ENCODE data around the gene AGR2.

DNA sequence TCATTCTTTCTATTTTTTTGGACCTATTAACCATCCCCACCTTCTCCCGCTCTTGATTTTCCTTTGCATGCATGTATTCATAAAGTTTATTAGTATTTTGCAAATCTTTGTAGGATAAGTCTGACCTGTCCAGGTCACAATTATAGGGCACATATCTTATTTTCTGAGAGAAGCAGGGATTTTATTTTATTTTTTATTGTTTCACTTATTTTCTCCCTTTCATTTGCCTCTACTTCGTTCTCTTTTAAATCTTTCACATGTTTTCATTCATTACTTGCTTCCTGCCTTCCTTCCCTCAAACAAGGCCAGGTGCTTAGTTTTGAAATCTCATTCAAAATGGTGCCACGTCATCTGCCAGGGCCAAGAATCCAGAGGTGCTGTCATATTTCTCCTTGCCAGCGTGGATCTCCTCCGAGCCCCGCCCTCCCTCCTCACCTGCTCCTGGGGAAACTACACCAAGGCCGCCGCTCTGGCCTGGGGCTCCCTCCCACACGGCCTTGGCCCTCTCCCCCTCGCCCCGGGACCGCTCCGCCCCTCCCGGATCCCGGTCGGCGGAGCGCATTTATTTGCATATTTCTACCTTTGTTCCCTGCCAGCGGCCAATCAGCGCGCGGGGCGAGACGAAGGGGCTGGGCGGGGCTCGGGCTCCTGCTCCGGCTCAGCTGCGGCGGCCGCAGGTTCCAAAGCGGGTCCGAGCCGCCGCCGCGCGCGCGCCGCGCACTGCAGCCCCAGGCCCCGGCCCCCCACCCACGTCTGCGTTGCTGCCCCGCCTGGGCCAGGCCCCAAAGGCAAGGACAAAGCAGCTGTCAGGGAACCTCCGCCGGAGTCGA, 51.5 kb downstream of the AGR2 start, which contains the start of gene TSPAN13:
- TF ChIP-seq, protein P1, sequence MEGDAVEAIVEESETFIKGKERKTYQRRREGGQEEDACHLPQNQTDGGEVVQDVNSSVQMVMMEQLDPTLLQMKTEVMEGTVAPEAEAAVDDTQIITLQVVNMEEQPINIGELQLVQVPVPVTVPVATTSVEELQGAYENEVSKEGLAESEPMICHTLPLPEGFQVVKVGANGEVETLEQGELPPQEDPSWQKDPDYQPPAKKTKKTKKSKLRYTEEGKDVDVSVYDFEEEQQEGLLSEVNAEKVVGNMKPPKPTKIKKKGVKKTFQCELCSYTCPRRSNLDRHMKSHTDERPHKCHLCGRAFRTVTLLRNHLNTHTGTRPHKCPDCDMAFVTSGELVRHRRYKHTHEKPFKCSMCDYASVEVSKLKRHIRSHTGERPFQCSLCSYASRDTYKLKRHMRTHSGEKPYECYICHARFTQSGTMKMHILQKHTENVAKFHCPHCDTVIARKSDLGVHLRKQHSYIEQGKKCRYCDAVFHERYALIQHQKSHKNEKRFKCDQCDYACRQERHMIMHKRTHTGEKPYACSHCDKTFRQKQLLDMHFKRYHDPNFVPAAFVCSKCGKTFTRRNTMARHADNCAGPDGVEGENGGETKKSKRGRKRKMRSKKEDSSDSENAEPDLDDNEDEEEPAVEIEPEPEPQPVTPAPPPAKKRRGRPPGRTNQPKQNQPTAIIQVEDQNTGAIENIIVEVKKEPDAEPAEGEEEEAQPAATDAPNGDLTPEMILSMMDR (conservative IDR thresholded peaks at IDR 0.05 in 1 of 2, IDR thresholded peaks at IDR 0.05 in 1 of 2; ENCODE audit: low read depth in 1 of 2, low read length in 2 of 2): no peak
- TF ChIP-seq EZH2 (IDR thresholded peaks at IDR 0.05; ENCODE audit: low read length, missing control alignments): no peak
